ENCODE measurements around the gene KRTAP10-3.

Gene KRTAP10-3

GRCh38 chr21:44514746-44515358 is 43.7 kb downstream of the KRTAP10-3 start:
- no peak for DNase-seq

DNA sequence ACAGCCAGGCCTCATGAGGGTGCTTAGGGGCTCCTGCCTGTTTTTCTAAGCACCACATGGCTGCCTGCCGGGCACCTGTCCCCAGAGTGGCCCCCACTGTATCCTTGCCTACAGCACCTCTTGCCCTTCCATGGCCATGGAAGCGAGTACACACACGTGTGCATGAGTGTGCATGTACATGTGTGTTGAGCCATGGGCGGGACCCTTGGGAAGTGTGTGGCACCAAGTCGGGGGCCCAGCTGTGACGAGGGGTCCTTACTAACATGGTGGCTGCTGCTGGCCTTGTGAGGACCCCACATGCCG is 44.4 kb downstream of the KRTAP10-3 start:
- no peak for DNase-seq

GRCh38 chr21:44513389-44514217 is 45.0 kb downstream of the KRTAP10-3 start:
- no peak for DNase-seq

DNA sequence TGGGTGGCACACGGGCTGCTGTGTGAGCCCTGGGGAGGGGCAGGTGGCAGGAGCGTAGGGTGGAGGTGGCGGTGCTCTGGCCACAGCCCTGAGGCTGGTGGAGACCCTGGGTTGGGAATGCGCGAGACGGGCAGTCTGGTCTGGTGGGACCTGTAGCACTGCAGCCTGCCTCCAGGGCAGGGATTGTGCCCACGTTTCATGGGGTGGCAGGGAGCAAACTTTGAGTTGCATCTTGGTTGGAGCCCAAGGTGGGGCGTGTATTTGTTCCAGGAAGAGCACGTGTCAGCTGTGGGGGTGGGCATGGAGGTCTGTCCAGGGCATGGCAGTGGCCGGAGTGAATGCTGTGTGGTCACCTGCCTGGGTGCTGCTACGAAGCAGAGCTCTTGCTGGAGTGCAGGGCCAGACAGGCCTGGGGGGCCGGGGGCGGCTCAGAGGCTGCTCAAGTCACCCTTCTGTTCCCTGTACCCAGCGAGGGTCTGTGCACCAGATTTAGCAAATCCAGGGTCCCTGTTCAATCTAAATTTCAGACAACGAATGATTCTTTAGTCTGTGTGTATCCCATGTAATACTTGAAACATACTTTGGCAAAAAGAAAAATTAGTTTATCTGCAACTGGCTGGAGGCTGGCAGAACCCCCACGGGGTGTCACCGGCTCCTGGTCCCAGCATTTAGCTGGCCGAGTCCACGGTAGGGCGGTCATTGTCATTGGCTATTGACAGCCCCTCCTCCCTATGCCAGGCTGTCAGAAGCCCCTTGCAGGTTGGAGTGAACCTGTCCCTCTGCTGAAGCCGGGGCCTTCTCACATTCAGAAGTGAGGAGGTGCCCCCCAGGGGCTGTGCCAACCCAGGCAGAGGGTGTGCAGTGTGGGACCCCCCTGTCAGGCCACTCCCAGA is 45.9 kb downstream of the KRTAP10-3 start:
- DNase-seq = no peak

- no peak for DNase-seq
Measured at GRCh38 chr21:44511938-44512275, 46.7 kb downstream of the KRTAP10-3 start.

DNA sequence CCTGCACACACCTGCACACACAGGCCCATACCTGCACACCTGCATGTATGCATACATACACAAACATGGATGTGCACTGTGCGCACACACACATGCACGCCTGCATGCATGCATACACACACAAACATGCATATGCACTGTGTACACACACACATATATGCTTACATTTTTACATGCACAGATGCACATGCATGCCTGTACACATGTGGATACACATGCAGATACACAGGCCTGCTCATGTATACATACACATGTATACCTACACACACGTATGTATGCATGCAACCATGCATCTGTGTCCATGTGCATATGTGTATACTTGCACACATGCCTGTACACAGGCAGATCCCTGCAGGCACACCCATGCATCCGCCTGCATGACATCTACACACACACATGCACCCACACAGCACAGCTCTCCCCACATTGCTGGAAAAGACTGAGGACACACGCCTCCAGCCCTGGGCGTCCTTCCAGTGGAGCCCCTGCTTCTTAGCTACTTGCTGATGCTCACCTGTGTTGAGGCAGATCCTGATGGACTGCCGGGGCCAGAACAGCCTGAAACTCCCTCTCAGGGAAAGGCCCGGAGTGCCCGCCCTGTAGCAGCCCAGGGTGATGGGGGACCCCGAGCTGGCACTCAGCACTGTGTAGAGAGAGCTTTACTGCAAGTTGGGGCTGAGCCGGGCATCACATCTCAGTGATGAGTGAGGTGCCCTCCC is 47.2 kb downstream of the KRTAP10-3 start:
- no peak for DNase-seq

GRCh38 chr21:44510508-44511218 is 47.9 kb downstream of the KRTAP10-3 start:
- DNase-seq = peak; percentile 79

DNA sequence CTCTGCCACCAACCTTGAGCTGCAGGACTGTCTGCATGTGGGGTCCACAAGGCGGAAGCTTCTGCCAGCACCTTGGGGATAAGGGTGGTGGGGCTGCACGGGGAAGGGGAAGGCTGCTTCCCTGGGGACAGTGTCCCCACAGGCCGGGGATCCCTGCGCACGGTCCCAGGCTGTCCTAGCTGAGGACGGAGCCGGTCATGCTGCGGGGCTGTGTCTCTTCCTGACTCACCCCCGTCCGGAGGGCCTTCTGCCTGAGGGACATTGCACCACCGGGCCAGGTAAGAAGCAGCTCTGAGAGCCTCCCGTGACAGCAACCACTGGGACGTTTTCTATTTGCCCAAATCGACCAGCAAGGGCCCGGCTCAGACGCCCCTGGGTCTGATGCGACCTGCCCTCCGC is 48.5 kb downstream of the KRTAP10-3 start:
- no peak for DNase-seq

- DNase-seq = no peak
Measured at GRCh38 chr21:44509539-44509938, 49.1 kb downstream of the KRTAP10-3 start.

DNA sequence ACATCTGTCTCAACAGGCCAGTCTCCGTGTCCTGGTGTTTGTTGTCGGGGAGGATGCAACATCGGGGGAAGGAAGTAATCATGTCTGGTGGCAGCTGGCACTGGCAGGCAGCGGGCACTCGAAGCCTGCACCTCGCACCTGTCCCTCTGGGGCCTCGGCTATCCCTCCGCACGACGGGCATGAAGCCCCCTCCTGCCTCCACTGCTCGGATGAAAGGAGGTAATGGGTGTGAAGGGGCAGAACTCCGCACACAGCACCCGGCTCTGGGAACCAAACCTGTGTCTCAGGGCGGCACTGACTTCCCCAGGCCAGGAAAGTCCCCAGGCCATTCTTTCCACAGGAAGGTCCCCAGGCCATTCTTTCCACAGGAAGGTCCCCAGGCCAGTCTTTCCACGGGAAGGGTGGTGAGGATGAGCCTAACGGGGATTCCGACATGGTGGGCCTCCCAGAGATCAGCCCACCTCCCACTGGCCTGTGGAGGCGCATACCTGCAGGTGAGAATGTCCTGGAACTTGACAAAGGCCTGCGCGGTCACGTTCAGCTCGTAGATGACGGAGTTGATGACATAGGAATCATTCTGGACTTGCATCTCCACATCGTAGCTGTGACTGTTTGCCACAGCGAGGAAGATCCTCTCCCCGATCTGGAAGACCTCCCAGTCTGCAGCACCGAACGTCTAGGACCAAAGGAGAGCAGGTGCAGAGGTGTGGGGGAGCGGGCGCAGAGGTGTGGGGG is 49.7 kb downstream of the KRTAP10-3 start:
- DNase-seq = no peak

DNA sequence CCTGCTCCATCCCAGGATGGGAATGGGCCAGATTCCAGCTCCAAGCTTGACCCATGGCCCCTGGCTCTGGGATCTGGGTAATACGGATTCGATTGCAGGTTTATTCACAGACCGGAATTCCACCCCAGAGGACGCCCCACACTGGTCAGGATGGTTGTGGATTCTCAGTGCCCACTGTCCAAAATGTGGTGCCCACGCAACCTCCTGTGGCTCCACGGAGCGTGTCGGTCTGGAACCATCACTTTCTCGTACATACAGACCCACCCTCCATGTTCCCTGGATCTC is 50.2 kb downstream of the KRTAP10-3 start:
- DNase-seq = no peak

Data from stimulated activated CD4-positive, alpha-beta T cell treated with anti-CD3 and anti-CD28 coated beads, Interleukin-12 subunit alpha, Interleukin-12 subunit beta, amount 100 ng/mL, for 4 hours (primary cell).